ENCODE data around the gene MUCL3.

MUCL3 gene

GRCh38 chr6:30940361-30940986, at the start of gene MUCL3:
Gene MUCL3, plus strand, starts transcription at chr6:30940973. Its CDS starts 27 bp downstream, at chr6:30941000.
- Mint-ChIP-seq H3K36me3 (ENCODE audit: low read depth) (no peaks in the 10 kb centered on the region), H3K4me1 (peaks cover 18% of the 10 kb centered on the region), H3K9me3 (no peaks in the 10 kb centered on the region), H3K4me3 (no peak within 1 kb of the TSS), H3K27me3 (ENCODE audit: low read depth, poor library complexity) (peaks cover 34% of the 10 kb centered on the region), H3K27ac (no peak within 1 kb of the TSS)
- TF ChIP-seq CTCF (IDR thresholded peaks at IDR 0.05) = no peak
- no peak for DNase-seq

GRCh38 chr6:30891450-30891723, 49.4 kb upstream of the MUCL3 start:
- no peak for DNase-seq
- Mint-ChIP-seq H3K27ac (no peak overlapping the region), H3K4me1 (peaks cover 46% of the 10 kb centered on the region), H3K4me3 (no peak overlapping the region), H3K9me3 (no peaks in the 10 kb centered on the region), H3K27me3 (ENCODE audit: low read depth, poor library complexity) (no peaks in the 10 kb centered on the region), H3K36me3 (ENCODE audit: low read depth) (peaks cover 48% of the 10 kb centered on the region)
- no peak for TF ChIP-seq CTCF (IDR thresholded peaks at IDR 0.05)

- TF ChIP-seq CTCF (IDR thresholded peaks at IDR 0.05) = no peak
- no peak for DNase-seq
- no peaks in the 10 kb centered on the region for H3K9me3 Mint-ChIP-seq
- H3K36me3 Mint-ChIP-seq (ENCODE audit: low read depth) = peaks cover 52% of the 10 kb centered on the region
- H3K4me3 Mint-ChIP-seq = no peak overlapping the region
- no peak overlapping the region for H3K27ac Mint-ChIP-seq
- peaks cover 40% of the 10 kb centered on the region for H3K4me1 Mint-ChIP-seq
- no peaks in the 10 kb centered on the region for H3K27me3 Mint-ChIP-seq (ENCODE audit: low read depth, poor library complexity)
Observed at GRCh38 chr6:30891816-30892538, 48.8 kb upstream of the MUCL3 start.

- Mint-ChIP-seq H3K4me1 (peaks cover 29% of the 10 kb centered on the region), H3K27me3 (ENCODE audit: low read depth, poor library complexity) (no peaks in the 10 kb centered on the region), H3K27ac (no peak overlapping the region), H3K4me3 (no peak overlapping the region), H3K9me3 (no peaks in the 10 kb centered on the region), H3K36me3 (ENCODE audit: low read depth) (peaks cover 56% of the 10 kb centered on the region)
- DNase-seq = no peak
- TF ChIP-seq CTCF (IDR thresholded peaks at IDR 0.05) = no peak
Observed at GRCh38 chr6:30893001-30893591, 47.7 kb upstream of the MUCL3 start.

- Mint-ChIP-seq H3K27me3 (ENCODE audit: low read depth, poor library complexity) (no peaks in the 10 kb centered on the region), H3K4me3 (no peak overlapping the region), H3K4me1 (peaks cover 24% of the 10 kb centered on the region), H3K27ac (no peak overlapping the region), H3K36me3 (ENCODE audit: low read depth) (peaks cover 58% of the 10 kb centered on the region), H3K9me3 (no peaks in the 10 kb centered on the region)
- no peak for TF ChIP-seq CTCF (IDR thresholded peaks at IDR 0.05)
- no peak for DNase-seq
Observed at GRCh38 chr6:30893666-30894065, 47.1 kb upstream of the MUCL3 start.

All from nephron progenitor cell (in vitro differentiated cells).